ENCODE data around the gene ANKRD17.
"Not testable (repeated sequence)": the region's sequence is repeated elsewhere in the genome, so short reads cannot be mapped to it uniquely, and the experiment has no call there.

Gene ANKRD17

DNA sequence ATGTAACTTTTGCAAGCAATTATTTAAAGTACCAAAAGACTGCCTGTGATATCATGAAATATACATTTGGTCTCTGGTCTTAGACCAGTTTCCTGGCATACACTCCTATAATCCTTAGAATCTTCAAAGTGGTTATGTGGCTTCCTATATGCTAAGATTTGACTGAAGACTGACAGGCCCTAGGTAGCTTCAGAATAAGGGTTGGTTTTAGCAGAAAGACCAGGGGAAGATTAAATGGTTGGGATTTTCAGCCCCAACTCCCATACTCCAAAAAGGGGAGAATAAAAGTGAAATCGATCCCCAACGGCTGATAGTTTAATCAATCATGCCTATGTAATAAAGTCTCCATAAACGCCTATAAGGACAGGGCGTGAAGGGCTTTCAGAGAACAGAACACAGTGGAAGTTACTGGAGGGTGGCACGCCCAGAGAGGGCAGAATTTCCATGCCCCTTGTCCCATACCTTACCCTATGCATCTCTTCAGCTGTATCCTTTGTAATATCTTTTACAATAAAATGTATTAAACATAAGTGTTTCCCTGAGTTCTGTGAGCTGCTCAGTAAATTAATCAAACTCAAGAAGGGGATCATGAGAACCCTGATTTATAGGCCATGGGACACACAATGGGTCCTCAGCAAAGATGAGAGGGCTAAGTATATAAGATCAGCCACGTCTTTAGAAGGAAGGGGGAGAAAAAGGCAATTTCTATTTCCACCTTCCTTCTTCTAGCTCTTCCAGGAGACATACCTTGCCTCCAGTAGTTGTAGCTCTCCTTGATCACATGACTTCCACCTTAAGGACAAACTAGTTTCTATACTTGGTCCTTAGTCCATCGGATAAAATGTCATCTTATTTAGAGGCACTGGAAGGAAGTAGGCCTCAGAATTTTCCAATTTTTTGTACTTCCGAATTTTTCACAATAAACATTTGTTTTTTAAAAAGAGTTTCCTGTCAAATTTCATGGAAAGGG is 26.8 kb downstream of the ANKRD17 start:
- no peak for DNase-seq (ENCODE audit: extremely low read depth, low read depth)
- no peak for TF ChIP-seq CTCF (IDR thresholded peaks at IDR 0.05; ENCODE audit: low read depth, low read length, missing control alignments)
- H3K4me3 ChIP-seq (replicated peaks; ENCODE audit: low read depth, low read length) = no peak overlapping the region

DNA sequence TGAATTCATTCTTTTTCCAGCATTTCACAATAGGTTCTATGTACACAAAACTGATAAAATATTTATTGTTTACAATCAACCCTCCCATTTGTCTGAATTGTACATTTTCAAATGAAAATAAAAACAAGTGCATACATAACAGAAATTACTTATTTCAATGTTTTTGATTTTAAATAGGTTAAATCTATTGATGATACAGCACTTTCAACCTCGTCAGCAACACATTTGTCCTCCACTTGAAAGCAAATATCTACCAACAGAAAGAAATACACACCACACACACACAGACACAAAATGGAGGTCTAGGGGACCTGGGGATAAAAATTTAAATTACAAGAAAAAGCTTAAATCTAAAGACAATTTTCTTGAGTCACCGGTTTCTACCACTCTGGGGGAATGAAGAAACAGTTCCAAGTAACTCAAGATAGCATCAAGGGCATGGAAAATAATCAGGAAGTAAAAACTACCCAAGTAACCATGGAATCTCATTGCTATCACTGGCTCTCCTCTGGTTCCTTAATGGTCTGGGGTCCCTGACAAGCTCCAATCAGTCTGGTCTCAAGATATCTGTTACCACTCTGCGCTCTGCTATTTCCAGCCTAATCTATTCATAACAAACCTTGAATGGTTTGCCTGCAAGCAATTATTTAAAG is 27.6 kb downstream of the ANKRD17 start:
- H3K4me3 ChIP-seq (replicated peaks; ENCODE audit: low read depth, low read length) = no peak overlapping the region
- no peak for TF ChIP-seq CTCF (IDR thresholded peaks at IDR 0.05; ENCODE audit: low read depth, low read length, missing control alignments)
- DNase-seq (ENCODE audit: extremely low read depth, low read depth) = no peak

DNA sequence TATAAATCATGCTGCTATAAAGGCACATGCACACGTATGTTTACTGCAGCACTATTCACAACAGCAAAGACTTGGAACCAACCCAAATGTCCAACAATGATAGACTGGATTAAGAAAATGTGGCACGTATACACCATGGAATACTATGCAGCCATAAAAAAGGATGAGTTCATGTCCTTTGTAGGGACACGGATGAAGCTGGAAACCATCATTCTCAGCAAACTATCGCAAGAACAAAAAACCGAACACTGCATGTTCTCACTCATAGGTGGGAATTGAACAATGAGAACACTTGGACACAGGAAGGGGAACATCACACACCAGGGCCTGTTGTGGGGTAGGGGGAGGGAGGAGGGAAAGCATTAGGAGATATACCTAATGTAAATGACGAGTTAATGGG is 29.8 kb downstream of the ANKRD17 start:
- not testable (repeated sequence) for DNase-seq (ENCODE audit: extremely low read depth, low read depth); H3K4me3 ChIP-seq (replicated peaks; ENCODE audit: low read depth, low read length)

GRCh38 chr4:73224886-73225285 is 33.7 kb downstream of the ANKRD17 start:
- TF ChIP-seq CTCF (IDR thresholded peaks at IDR 0.05; ENCODE audit: low read depth, low read length, missing control alignments) = no peak
- H3K4me3 ChIP-seq (replicated peaks; ENCODE audit: low read depth, low read length) = no peak overlapping the region
- DNase-seq (ENCODE audit: extremely low read depth, low read depth) = no peak

DNA sequence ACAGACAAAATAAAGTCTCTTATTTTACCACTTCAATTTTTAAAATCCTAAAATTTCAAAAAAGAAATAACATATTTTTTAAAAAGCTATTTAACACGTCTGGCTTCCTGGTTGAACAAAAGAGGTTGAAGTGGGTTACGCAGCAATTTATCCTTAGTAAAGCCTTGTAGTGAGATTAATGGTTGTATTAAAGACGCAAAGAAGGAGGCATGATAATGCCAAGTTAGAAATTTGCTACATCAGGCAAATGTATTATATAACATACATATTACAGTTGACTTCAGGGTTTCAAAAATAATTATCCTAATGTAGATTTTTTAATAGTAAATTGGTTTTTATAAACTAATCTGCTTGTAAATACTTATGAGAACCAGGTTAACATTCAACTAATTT is 35.3 kb downstream of the ANKRD17 start:
- no peak for TF ChIP-seq CTCF (IDR thresholded peaks at IDR 0.05; ENCODE audit: low read depth, low read length, missing control alignments)
- no peak for DNase-seq (ENCODE audit: extremely low read depth, low read depth)
- peak overlapping the region; percentile 54; the same call in 1 of the 2 replicates for H3K4me3 ChIP-seq (replicated peaks; ENCODE audit: low read depth, low read length)

DNA sequence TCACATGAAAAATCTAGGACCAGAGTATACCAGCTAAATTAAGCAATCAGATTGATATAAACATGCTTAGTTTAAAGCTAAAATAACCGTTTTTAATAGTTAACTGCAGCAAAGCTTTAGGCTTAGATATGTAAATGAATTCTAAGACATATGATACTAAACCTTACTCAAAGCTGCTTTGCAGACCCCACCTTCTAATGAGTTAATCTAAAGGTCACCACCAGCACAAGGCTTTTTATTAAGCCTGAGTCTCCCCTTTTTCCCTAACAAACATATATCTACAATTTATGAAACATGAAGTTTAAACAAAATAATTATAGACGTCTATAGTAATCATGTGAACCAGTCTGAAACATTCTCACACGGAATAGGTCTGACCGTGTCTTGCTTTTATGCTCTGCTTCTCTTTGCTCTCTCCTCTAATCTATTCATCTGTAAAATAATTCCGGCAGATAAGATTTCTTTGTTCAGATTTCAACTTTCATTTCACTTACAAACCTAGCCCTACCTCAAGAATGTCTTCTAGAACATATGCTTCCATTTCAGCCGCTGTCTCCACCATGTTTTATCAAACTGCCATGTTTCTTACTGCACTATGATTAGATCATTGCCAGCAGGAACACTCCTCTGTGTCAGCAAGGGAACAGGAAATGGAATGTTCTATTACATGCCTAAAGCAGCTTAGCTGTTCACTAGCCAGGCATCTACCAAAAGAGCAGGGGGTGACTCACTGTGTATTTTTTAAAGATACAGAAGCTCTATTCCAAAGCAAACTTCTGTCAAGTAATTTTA is 35.9 kb downstream of the ANKRD17 start:
- no peak for TF ChIP-seq CTCF (IDR thresholded peaks at IDR 0.05; ENCODE audit: low read depth, low read length, missing control alignments)
- peak overlapping the region; percentile 54 for H3K4me3 ChIP-seq (replicated peaks; ENCODE audit: low read depth, low read length)
- DNase-seq (ENCODE audit: extremely low read depth, low read depth) = peak; percentile 88

All from HFF-Myc (cell line).